Caco-2 (cell line): ENCODE measurements around the gene SFT2D1. TPM values are rescaled to one million over a fixed set of nuclear protein-coding genes. Genes with fewer than 3 reads are reported as not detected.

ENCODE experiments used
- BruUV-seq: library from RNA; stranded (reverse); fragments of 400-500 nt; replicated peaks from 2 replicates; lab custom pipeline; 2021; lab: Mats Ljungman, UMichigan
- CTCF ChIA-PET: fragments of 300-600 bp; sonication (Branson Sonifier 250); formaldehyde crosslinking; loops from one replicate; lab custom pipeline; 2022; ENCODE audit warnings: antibody characterized with exemption; lab: Charles Lee
- POLR2A ChIA-PET: fragments of 300-600 bp; sonication (Branson Sonifier 250); formaldehyde crosslinking; loops from one replicate; lab custom pipeline; 2022; ENCODE audit warnings: antibody characterized with exemption; lab: Charles Lee
- DNase-seq, 2 experiments: peaks; one replicate each; pipeline versions ENCODE4 v3.0.0 to v3.0.0-alpha.2; 2020 to 2022
- H3K27me3 ChIP-seq: replicated peaks from 2 replicates; pipeline ENCODE4 v1.6.0; 2011; ENCODE audit warnings: low read length; ENCODE audit not compliant: control insufficient read depth, insufficient read depth
- H3K36me3 ChIP-seq: 2 replicates; pipeline ENCODE4 v1.5.1; 2011; ENCODE audit warnings: low read length; ENCODE audit not compliant: control insufficient read depth, insufficient read depth
- H3K4me1 ChIP-seq: fragments of 250-450 bp; sonication (Bioruptor Pico); 2 replicates; pipeline ENCODE4 v1.5.1; 2020; ENCODE audit warnings: mild to moderate bottlenecking
- H3K4me3 ChIP-seq: 2 replicates; pipeline ENCODE4 v1.5.1; 2011; ENCODE audit warnings: low read depth, mild to moderate bottlenecking, control low read depth, low read length
- H3K9me3 ChIP-seq: fragments of 250-450 bp; sonication (Bioruptor Pico); 2 replicates; pipeline ENCODE4 v1.5.1; 2020; ENCODE audit warnings: mild to moderate bottlenecking, moderate library complexity
- H3K27ac Mint-ChIP-seq: one replicate; pipeline ENCODE4 v1.8.0; 2022; ENCODE audit warnings: mixed read lengths; ENCODE audit not compliant: unreplicated experiment
- H3K27me3 Mint-ChIP-seq: one replicate; pipeline ENCODE4 v1.8.0; 2022; ENCODE audit warnings: mixed read lengths; ENCODE audit not compliant: insufficient read depth, unreplicated experiment
- H3K36me3 Mint-ChIP-seq: one replicate; pipeline ENCODE4 v1.8.0; 2022; ENCODE audit warnings: mild to moderate bottlenecking, mixed read lengths; ENCODE audit not compliant: insufficient read depth, unreplicated experiment
- H3K4me1 Mint-ChIP-seq: one replicate; pipeline ENCODE4 v1.8.0; 2022; ENCODE audit warnings: low read depth, mixed read lengths; ENCODE audit not compliant: unreplicated experiment
- H3K4me3 Mint-ChIP-seq: one replicate; pipeline ENCODE4 v1.8.0; 2022; ENCODE audit warnings: mild to moderate bottlenecking, moderate library complexity, mixed read lengths; ENCODE audit not compliant: unreplicated experiment
- H3K9me3 Mint-ChIP-seq: one replicate; pipeline ENCODE4 v1.8.0; 2022; ENCODE audit warnings: mixed read lengths; ENCODE audit not compliant: unreplicated experiment
- CTCF ChIP-seq, 2 experiments: fragments of 200-600 bp in 1 of 2; IDR thresholded peaks; 1 replicate in 1 of 2; 2 replicates in 1 of 2; pipeline versions ENCODE4 v1.5.1 to v1.8.0; 2011 to 2022; ENCODE audit warnings: antibody characterized with exemption in 1 of 2, control low read depth in 1 of 2, inconsistent platforms in 1 of 2, low read depth in 1 of 2, low read length in 1 of 2, mild to moderate bottlenecking in 1 of 2, moderate library complexity in 1 of 2; ENCODE audit not compliant: insufficient read depth in 1 of 2, severe bottlenecking in 1 of 2, unreplicated experiment in 1 of 2
- intact Hi-C: fragments of 100-400 bp; cut with micrococcal nuclease; formaldehyde crosslinking; loops from one replicate; pipeline ENCODE4 v1.10.0; 2022; ENCODE audit not compliant: unreplicated experiment
- total RNA-seq: library from RNA; stranded (reverse); gene quantifications from 2 replicates; pipeline ENCODE4 v1.2.3, GENCODE V29; 2022

The SFT2D1 gene
- total RNA-seq, 1 experiment from 2014 or later: 48.1 TPM

DNA sequence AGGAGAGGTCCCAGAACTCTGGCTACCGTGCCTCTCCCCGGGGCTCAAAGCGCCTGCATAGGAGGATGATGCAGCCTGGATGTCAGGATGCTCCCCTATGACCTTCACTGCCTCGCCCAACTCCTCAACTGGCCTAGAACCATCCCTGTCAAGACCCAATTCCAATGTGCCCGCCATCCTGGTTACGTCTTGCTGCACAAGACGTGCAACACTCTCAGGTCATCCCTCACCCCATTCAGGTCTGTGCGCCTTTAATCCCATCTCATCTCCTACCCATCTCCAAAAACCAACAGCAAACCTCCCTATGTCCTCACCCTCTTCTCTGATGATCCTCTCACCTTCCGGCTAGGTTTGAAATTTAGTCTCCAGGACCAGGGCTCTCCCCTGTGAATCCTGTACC, 3.5 kb downstream of the SFT2D1 start:
- H3K27ac Mint-ChIP-seq: no peak overlapping the region

GRCh38 chr6:166336847-166337246, 5.5 kb downstream of the SFT2D1 start:
- Histone ChIP-seq H3K36me3 (no peaks in the 10 kb centered on the region; the same call in 1 of the 2 replicates), H3K27me3 (no peaks in the 10 kb centered on the region), H3K9me3 (no peaks in the 10 kb centered on the region), H3K4me1 (no peaks in the 10 kb centered on the region), H3K4me3 (no peak overlapping the region)
- peaks cover 6% of the 10 kb centered on the region for H3K4me1 Mint-ChIP-seq
- H3K27ac Mint-ChIP-seq: no peak overlapping the region
- no peaks in the 10 kb centered on the region for H3K27me3 Mint-ChIP-seq
- no peaks in the 10 kb centered on the region for H3K9me3 Mint-ChIP-seq
- H3K4me3 Mint-ChIP-seq: no peak overlapping the region
- CTCF ChIA-PET: no interaction called here
- DNase-seq: no peak
- no TSS peak for BruUV-seq
- POLR2A ChIA-PET: no interaction called here
- intact Hi-C loops: no loop called here
- peaks cover 29% of the 10 kb centered on the region for H3K36me3 Mint-ChIP-seq
- TF ChIP-seq CTCF (IDR thresholded peaks at IDR 0.05; ENCODE audit: insufficient read depth in 1 of 2, low read depth in 1 of 2, low read length in 1 of 2, severe bottlenecking in 1 of 2, unreplicated experiment in 1 of 2): no peak

More for the DNA sequence above, 3.5 kb downstream of the SFT2D1 start:
- Histone ChIP-seq H3K27me3 (no peaks in the 10 kb centered on the region), H3K9me3 (no peaks in the 10 kb centered on the region), H3K4me3 (no peak overlapping the region), H3K36me3 (no peaks in the 10 kb centered on the region; the same call in 1 of the 2 replicates), H3K4me1 (peaks cover 8% of the 10 kb centered on the region; the same call in 1 of the 2 replicates)
- no TSS peak for BruUV-seq
- ChIA-PET POLR2A (no interaction called here), CTCF (no interaction called here)
- peaks cover 13% of the 10 kb centered on the region for H3K36me3 Mint-ChIP-seq
- intact Hi-C loops: no loop called here
- no peak for DNase-seq
- H3K27me3 Mint-ChIP-seq: no peaks in the 10 kb centered on the region
- no peaks in the 10 kb centered on the region for H3K9me3 Mint-ChIP-seq
- no peaks in the 10 kb centered on the region for H3K4me1 Mint-ChIP-seq
- H3K4me3 Mint-ChIP-seq: no peak overlapping the region
- TF ChIP-seq CTCF (IDR thresholded peaks at IDR 0.05; ENCODE audit: insufficient read depth in 1 of 2, low read depth in 1 of 2, low read length in 1 of 2, severe bottlenecking in 1 of 2, unreplicated experiment in 1 of 2): no peak

- Mint-ChIP-seq H3K4me1 (peaks cover 6% of the 10 kb centered on the region), H3K36me3 (peaks cover 29% of the 10 kb centered on the region), H3K9me3 (no peaks in the 10 kb centered on the region), H3K27ac (no peak overlapping the region), H3K27me3 (no peaks in the 10 kb centered on the region), H3K4me3 (no peak overlapping the region)
- Histone ChIP-seq H3K36me3 (no peaks in the 10 kb centered on the region; the same call in 1 of the 2 replicates), H3K4me3 (no peak overlapping the region), H3K27me3 (no peaks in the 10 kb centered on the region), H3K4me1 (no peaks in the 10 kb centered on the region), H3K9me3 (no peaks in the 10 kb centered on the region)
- POLR2A ChIA-PET: no interaction called here
- BruUV-seq: no TSS peak
- DNase-seq: no peak
- intact Hi-C loops: no loop called here
- CTCF ChIA-PET: no interaction called here
- TF ChIP-seq CTCF (IDR thresholded peaks at IDR 0.05; ENCODE audit: insufficient read depth in 1 of 2, low read depth in 1 of 2, low read length in 1 of 2, severe bottlenecking in 1 of 2, unreplicated experiment in 1 of 2): no peak
These were observed 6.7 kb downstream of the SFT2D1 start for GRCh38 chr6:166335378-166336302.
